H1 (cell line): Measurements from ENCODE around the gene ADM5.

Source experiments
- GABPA ChIP-seq: IDR thresholded peaks from 2 replicates; pipeline ENCODE4 v1.6.1; 2011; ENCODE audit warnings: mild to moderate bottlenecking, low read length, moderate library complexity, borderline replicate concordance; ENCODE audit not compliant: insufficient read depth
- POLR2A ChIP-seq, 2 experiments: IDR thresholded peaks; 1 replicate in 1 of 2; 2 replicates in 1 of 2; pipeline ENCODE4 v1.6.1; 2011; ENCODE audit warnings: low read depth in 2 of 2, low read length in 2 of 2, mild to moderate bottlenecking in 2 of 2; ENCODE audit errors: control extremely low read depth in 1 of 2
- RAD21 ChIP-seq, 2 experiments: IDR thresholded peaks in 1 of 2; conservative IDR thresholded peaks in 1 of 2; 2 replicates each; pipeline ENCODE4 v1.6.1; 2011; ENCODE audit warnings: low read depth in 2 of 2, low read length in 2 of 2, improper control_type of control experiment in 1 of 2, inconsistent platforms in 1 of 2, mild to moderate bottlenecking in 1 of 2, moderate library complexity in 1 of 2
- TF ChIP-seq, protein P1 (sequence below), 3 experiments: IDR thresholded peaks; 1 replicate in 2 of 3; 2 replicates in 1 of 3; pipeline versions ENCODE4 v1.5.1 to v1.6.1; 2011; ENCODE audit warnings: low read length in 3 of 3, mild to moderate bottlenecking in 3 of 3, inconsistent platforms in 2 of 3, low read depth in 1 of 3, moderate library complexity in 1 of 3; ENCODE audit not compliant: insufficient read depth in 1 of 3; ENCODE audit errors: control extremely low read depth in 1 of 3

DNA sequence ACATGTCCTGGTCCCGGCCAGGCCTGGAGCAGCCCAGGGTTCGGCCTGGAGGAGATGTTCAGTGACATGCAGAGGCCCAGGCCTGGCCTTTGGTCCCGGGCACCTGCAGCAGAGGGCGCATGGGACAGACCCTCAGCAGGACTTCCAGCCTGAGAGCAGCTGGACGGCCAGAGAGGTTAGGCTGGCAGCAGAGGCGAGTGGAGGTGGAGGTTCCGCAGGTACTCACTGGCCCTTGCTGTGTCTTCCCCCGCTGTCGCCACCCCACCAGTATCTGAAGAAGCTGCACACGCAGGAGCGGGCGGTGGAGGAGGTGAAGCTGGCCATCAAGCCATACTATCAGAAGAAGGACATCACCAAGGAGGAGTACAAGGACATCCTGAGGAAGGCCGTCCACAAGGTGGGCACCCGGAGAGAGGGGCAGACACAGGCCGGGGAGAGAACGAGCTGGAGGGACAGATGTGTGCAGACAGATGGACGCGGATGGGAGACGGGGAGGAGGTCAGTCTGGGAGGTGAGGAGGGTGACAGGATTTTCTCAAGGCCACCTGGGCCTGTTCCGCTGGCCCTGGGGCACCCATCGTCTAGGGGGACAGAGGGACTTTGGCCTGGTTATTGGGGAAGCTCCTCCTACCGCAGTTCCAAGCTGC is 31.8 kb upstream of the ADM5 start:
- TF ChIP-seq POLR2A (IDR thresholded peaks at IDR 0.05; ENCODE audit: control extremely low read depth in 1 of 2, low read depth in 2 of 2, low read length in 2 of 2) = no peak
- TF ChIP-seq, protein P1, sequence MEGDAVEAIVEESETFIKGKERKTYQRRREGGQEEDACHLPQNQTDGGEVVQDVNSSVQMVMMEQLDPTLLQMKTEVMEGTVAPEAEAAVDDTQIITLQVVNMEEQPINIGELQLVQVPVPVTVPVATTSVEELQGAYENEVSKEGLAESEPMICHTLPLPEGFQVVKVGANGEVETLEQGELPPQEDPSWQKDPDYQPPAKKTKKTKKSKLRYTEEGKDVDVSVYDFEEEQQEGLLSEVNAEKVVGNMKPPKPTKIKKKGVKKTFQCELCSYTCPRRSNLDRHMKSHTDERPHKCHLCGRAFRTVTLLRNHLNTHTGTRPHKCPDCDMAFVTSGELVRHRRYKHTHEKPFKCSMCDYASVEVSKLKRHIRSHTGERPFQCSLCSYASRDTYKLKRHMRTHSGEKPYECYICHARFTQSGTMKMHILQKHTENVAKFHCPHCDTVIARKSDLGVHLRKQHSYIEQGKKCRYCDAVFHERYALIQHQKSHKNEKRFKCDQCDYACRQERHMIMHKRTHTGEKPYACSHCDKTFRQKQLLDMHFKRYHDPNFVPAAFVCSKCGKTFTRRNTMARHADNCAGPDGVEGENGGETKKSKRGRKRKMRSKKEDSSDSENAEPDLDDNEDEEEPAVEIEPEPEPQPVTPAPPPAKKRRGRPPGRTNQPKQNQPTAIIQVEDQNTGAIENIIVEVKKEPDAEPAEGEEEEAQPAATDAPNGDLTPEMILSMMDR (IDR thresholded peaks at IDR 0.05; ENCODE audit: control extremely low read depth in 1 of 3, insufficient read depth in 1 of 3, low read depth in 1 of 3, low read length in 3 of 3) = no peak
- no peak for TF ChIP-seq GABPA
- TF ChIP-seq RAD21 (IDR thresholded peaks at IDR 0.05 in 1 of 2, conservative IDR thresholded peaks at IDR 0.05 in 1 of 2; ENCODE audit: low read depth in 2 of 2, low read length in 2 of 2) = no peak
